LoVo (cell line): ENCODE measurements around the gene STARD3.

Experiments used
- DNase-seq: peaks from one replicate; pipeline ENCODE4 v3.0.0-alpha.2; 2016; ENCODE audit warnings: low spot score

Gene STARD3

GRCh38 chr17:39639043-39639442 is 2.1 kb downstream of the STARD3 start:
- no peak for DNase-seq

- no peak for DNase-seq
Measured at GRCh38 chr17:39639566-39640458, 2.9 kb downstream of the STARD3 start.

DNA sequence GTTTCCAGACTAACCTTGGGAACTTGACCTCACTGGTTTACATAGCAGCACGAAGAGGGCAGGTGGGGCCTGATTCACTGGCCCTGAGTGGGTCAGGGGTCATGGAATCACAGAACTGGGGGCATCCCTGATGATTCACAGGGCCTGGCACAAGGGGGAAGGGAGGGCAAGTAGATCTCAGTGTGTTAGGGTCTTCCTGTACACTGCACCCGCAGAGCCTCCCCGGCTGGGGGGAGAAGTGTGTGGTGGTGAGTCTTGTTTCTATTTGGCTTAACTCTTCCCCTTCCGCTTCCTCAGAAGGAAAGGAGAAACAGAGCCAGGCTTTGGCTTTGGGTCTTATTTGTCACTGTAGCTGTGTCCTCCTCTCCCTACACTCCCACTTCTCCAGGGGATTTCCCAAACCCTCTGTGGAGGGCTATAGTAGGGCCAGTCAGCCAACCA is 3.7 kb downstream of the STARD3 start:
- no peak for DNase-seq

GRCh38 chr17:39641097-39641496 is 4.2 kb downstream of the STARD3 start:
- DNase-seq: no peak

- DNase-seq: no peak
Measured at GRCh38 chr17:39641883-39642282, 4.9 kb downstream of the STARD3 start.

DNA sequence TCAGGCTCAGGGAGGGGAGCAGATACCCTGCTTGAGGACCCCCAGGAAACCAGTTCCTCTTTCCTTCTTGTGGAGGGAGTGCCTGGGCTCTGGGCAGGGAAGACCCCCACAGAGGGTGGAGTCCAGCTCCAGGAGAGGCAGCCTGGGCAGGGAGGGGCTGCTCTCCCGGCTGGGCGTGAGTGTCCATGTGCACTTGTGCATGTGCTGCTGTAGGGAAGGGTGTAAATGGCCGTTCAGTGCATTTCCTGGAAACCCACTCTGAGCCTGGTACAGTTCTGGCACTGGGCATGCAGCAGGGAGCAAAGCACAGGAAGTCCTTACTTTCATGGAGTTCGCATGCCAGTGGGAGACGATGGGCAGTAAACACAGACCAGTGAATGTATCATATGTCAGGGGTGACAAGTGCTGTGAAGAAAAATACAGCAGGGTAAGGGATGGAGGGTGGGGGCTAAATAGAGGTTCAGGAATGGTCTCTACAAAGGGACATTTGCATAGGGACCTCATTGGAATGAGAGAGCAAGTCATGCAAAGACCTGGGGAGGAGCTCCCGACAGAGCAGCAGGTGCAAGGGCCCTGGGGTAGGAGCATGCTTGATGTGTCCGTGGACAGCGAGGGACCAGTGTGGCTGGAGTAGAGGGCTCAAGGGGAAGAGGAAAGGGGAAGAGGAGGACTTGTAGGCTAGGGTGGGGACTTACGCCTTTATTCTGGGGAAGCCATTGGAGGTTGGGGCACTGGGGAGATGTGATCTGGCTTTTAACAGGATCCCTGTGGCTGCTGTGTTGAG is 5.5 kb downstream of the STARD3 start:
- no peak for DNase-seq

- no peak for DNase-seq
Measured at GRCh38 chr17:39643271-39643670, 6.3 kb downstream of the STARD3 start.

GRCh38 chr17:39647256-39647655 is 10.3 kb downstream of the STARD3 start:
- DNase-seq: no peak

DNA sequence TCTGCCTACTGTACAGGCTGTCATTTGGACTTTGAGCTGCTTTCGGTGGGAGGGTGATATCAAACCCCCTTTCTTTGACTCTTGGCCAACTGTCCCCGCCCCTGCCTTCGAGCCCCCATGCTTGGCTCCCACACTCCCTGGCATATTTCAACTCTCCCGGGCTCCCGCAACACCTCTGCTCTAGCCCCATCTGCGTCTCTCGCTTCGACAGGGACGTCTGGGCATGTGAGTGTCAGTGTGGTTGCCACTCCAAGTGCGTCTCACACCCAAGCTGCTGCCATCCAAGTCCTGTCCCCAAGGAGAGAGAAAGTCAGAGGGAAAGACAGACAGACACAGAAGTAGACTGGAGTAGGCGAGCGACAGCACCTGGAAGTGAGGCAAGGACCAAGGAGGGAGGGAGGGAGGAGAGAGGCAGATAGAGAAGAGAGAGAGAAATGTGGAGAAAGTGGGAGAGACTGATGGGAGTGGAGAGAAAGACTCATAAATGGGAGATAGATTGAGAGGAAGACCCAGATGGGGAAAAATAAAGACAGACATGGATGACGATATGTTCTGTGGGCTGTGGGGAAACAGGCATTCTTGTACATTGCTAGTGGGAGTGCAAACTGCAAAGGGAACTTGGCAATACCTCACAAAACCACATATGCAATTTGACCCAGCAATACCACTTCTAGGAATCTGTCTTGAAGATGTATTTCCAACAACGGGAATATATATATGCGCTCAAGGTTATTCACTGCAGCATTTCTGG is 11.8 kb downstream of the STARD3 start:
- DNase-seq: no peak

DNA sequence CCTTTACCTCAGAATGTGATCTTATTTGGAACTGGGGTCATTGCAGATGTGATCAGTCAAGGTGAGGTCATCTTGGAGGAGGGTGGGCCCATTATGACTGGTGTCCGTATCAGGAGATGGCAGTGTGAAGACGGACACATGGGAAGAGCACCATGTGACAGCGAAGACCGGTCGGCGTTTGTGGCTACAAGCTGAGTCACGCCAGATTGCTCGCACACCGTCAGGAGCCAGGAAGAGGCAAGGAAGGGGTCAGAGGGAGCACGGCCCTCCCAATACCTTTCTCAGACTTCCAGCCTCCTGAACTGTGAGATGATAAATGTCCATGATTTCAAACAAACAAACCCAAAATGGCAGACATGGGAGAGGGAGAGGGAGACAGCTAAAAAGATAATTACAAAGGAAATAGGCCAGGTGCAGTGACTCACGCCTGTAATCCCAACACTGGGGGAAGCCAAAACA is 13.2 kb downstream of the STARD3 start:
- no peak for DNase-seq

- DNase-seq: no peak
Measured at GRCh38 chr17:39651923-39652586, 15.1 kb downstream of the STARD3 start.

- no peak for DNase-seq
Measured at GRCh38 chr17:39652587-39653315, 15.8 kb downstream of the STARD3 start.

DNA sequence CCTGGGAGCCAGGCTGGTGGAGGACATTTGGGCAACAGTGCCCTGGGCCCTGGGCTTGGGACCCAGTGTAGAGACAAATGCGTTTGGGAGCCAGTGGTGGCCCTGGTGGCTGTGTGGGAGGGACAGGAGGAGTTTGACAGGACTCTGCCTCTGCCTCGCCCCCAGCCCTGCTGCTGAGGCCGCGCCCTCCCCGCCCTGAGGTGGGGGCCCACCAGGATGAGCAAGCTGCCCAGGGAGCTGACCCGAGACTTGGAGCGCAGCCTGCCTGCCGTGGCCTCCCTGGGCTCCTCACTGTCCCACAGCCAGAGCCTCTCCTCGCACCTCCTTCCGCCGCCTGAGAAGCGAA is 16.3 kb downstream of the STARD3 start:
- DNase-seq: no peak

GRCh38 chr17:39653662-39654331 is 16.9 kb downstream of the STARD3 start:
- DNase-seq: peak; percentile 13

- no peak for DNase-seq
Measured at GRCh38 chr17:39655105-39655504, 18.2 kb downstream of the STARD3 start.

DNA sequence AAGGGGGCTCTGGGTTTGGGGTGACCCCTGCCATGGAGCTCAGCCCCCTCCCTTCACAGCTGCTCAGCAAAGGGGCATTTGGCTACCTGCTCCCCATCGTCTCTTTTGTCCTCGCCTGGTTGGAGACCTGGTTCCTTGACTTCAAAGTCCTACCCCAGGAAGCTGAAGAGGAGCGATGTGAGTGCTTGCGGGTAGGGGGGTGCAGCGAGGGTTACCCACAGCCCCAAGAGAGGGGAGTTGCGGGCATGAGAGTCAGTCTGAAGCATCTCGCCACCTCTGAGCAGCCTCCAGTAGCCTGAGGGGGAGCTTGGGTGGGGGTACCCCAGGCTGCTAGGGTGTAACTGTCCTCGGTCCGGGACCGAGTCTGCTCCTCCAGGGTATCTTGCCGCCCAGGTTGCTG is 21.4 kb downstream of the STARD3 start:
- no peak for DNase-seq

DNA sequence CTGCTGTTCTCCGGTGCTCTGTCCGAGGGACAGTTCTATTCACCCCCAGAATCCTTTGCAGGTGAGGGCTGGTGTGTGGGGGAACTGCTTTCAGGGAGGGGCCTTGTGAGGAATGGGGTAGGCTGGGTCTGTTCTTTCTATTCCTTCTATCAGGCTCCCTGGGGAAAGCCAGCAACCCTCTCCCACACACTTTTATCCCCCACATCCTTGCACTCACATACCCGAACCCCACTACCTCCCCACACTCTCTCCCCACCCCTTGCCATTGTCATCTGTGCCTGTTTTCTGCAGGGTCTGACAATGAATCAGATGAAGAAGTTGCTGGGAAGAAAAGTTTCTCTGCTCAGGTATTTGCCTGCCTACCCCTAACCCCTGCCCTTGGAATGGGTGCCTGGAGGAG is 21.8 kb downstream of the STARD3 start:
- DNase-seq: no peak

DNA sequence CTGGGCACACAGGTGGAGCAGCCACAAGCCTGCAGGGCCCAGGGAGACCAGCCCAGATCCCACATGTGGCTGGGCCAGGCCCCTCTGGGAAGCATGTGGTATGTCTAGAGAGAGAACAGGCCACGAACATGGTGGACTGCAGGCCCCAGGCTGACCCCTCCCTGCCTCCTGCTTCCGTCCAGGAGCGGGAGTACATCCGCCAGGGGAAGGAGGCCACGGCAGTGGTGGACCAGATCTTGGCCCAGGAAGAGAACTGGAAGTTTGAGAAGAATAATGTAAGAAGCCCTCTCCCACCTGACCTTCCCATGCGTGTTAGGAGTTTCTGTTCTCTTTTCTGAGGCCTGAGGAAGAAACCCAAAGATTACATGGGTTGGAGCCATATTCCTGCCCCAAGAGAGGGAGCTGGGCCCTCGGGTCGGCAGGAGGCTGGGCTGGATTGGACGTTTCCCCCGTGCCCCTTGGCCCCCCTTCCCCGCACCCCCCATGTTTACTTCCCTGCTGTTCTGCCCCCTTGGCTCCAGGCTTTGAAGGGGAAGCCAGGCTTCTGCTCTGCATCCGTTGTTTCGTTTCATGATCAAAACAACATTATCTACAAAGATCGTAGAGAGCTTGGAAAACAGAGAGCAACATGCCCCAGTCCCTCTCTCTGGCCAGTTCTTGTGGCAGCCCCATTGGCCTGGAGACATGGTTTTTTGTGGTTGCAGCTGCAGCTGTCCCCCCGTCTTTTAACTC is 22.5 kb downstream of the STARD3 start:
- no peak for DNase-seq

- DNase-seq: no peak
Measured at GRCh38 chr17:39660011-39660360, 23.0 kb downstream of the STARD3 start.
